ENCODE data around the gene CDH4.

- TF ChIP-seq CTCF (IDR thresholded peaks at IDR 0.05) (no peak), POLR2A (IDR thresholded peaks at IDR 0.05) (no peak)
Observed at GRCh38 chr20:61631751-61632150, 379.7 kb downstream of the CDH4 start.

Data from ovary (tissue), 3 donors.